ENCODE results near the gene GDF9.

The GDF9 gene

DNA sequence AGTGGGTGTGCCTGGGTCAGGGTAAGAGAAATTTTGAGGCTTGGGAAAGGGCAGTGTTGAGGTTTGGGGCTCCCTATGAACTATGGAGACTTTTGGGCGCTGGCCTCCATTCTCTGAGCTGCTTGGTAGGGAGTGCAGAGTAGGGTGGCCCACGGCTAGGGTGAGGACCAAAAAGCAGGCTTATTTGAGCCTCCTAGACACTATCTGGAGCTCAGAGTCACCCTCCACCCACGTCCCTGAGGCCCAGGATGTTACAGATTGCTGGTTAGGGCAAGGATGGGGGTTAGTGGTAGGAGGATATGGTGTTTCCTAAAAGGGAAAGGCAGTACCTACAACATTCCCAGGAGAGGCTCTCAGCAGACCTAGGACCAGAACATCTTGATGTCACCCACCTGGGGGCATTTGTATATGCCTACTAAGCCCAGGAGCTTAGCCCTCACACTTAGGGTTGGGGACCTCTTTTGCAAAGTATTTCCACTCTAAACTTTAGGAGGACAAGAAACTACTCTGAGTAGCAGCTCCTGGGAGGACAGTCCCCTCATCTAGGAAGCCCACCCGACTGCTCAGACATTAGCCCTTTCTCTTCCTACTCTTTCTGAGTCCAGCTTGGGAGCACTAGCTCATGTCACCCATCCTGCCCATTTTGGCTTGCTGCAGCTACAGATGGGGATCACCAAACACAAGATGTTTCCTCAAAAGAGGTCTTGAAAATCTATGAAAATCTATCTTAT lies 38.2 kb downstream of the GDF9 start:
- no peak overlapping the region for H3K4me3 ChIP-seq (ENCODE audit: control insufficient read depth, low read depth, low read length)
- TF ChIP-seq, protein P1, sequence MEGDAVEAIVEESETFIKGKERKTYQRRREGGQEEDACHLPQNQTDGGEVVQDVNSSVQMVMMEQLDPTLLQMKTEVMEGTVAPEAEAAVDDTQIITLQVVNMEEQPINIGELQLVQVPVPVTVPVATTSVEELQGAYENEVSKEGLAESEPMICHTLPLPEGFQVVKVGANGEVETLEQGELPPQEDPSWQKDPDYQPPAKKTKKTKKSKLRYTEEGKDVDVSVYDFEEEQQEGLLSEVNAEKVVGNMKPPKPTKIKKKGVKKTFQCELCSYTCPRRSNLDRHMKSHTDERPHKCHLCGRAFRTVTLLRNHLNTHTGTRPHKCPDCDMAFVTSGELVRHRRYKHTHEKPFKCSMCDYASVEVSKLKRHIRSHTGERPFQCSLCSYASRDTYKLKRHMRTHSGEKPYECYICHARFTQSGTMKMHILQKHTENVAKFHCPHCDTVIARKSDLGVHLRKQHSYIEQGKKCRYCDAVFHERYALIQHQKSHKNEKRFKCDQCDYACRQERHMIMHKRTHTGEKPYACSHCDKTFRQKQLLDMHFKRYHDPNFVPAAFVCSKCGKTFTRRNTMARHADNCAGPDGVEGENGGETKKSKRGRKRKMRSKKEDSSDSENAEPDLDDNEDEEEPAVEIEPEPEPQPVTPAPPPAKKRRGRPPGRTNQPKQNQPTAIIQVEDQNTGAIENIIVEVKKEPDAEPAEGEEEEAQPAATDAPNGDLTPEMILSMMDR (IDR thresholded peaks at IDR 0.05; ENCODE audit: control insufficient read depth, insufficient read depth, low read depth, low read length, missing control alignments) = no peak
- DNase-seq (ENCODE audit: low read depth) = no peak

DNA sequence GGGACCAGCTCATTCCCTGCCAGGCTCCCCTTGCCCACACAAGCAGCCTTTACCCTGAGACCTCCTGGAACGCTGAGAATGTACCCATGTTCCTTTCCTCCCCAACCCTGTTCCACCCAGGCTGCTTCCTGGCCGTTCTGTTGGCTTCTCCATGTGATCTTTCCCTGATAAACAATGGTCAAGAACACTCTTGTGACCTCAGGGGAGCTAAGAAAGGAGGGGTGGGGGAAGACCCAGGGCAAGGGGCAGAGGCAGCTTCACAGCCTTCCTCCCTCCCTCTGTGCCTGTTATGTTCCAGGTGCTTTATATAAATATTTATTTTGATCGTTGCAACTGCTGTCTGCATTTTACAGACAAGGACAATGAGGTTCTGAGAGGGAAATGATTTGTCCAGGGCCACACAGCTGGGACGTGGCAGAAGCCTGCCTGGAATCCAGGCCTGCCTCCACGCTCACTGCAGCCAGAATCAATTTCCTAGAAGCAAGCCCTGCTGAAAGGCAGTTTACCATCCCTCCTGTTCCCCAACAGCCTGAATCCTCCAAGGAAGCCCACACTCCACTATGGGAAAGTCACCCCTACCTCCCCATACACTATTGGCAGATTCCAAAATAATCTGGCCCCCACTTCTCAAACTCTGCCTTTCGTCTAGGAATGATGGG lies 39.7 kb downstream of the GDF9 start:
- DNase-seq (ENCODE audit: low read depth) = no peak
- TF ChIP-seq, protein P1 (IDR thresholded peaks at IDR 0.05; ENCODE audit: control insufficient read depth, insufficient read depth, low read depth, low read length, missing control alignments) = no peak
- no peak overlapping the region for H3K4me3 ChIP-seq (ENCODE audit: control insufficient read depth, low read depth, low read length)

DNA sequence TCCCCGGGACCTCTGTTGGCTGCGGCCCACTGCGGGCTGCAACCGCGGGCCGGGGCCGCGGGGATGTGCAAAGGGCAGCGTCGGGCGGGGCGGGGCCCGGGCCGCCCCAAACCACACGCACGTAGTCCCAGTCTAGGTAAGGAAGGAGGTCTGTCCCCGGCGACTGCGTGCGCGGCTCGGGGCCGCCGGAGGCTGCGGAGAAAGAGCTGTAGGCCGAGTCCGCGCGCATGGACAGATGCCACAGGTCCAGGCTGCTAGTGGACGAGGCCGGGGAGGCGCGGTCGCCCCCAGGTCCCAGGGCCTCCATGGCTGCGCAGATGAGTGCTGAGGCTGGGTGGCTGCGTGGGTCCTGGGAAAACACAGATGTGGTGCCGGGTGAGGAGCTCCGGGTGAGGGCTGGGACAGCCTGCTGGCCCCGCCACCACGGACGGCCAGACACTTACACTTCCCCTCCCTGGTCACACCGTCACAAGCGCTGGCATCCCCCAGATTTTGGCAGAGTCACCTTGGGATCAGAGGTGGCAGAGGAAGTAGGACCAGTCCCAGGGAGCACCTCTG lies 40.4 kb downstream of the GDF9 start:
- no peak for DNase-seq (ENCODE audit: low read depth)

DNA sequence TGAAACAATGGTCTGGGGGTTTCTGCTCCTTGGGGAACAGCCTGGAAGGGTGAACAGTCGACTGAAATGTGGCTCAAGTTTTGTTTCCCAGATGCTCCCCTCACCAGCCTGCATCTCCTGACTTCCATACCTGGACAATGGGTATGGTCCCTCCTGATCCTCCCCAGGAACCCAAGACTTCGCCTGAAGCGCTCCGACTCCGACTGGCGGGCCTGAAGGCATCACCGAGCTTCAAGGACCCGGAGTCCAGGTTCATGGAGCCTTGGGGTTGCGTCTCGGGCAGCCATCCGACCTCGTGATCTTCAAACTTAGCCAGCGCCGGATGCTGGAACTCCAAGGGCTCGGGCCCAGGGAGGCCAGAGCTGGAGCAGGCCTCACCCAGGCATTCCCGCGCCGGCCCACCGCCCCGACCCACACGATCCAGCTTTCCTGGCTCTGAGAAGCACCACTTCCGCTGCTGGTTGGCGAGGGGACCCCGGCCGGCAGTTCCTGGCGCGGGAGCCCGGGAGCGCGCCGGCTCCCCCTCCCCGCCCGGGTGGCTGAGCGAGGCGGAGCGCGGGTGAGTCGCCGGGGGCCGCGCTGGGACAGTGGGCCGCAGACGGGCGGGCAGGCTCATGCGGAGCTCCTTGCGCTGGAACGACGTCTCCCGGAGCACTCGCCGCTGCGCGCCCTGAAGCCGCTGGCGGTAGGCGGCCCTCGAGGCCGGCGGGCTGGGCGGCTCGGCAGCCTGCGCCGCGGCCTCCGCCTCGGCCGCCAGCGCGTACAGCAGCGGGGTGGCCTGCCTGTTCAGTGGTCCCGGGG lies 41.0 kb downstream of the GDF9 start:
- no peak overlapping the region for H3K4me3 ChIP-seq (ENCODE audit: control insufficient read depth, low read depth, low read length)
- TF ChIP-seq, protein P1 (IDR thresholded peaks at IDR 0.05; ENCODE audit: control insufficient read depth, insufficient read depth, low read depth, low read length, missing control alignments) = no peak
- DNase-seq (ENCODE audit: low read depth) = no peak

More for the DNA sequence above, 40.4 kb downstream of the GDF9 start:
- TF ChIP-seq, protein P1 (IDR thresholded peaks at IDR 0.05; ENCODE audit: control insufficient read depth, insufficient read depth, low read depth, low read length, missing control alignments) = no peak
- no peak overlapping the region for H3K4me3 ChIP-seq (ENCODE audit: control insufficient read depth, low read depth, low read length)

DNA sequence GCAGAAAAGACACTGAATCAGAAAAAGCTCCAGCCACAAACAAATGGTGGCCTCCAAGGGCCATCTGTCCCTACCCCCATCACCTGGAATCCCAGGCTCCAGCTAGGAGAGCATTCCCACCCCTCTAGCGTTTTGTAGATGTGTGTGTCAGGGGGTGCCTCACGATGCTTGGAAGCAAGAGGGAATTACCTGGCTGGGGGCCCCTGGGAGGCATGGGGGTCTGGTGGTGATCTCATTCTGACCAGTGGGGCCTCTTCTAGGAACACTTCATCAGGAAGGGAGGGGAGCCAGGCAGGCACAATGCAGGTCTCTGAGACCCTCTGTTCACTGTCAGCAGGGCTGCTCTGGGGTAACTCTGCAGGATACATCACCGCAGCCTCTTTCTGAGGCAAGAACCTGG lies 41.8 kb downstream of the GDF9 start:
- no peak overlapping the region for H3K4me3 ChIP-seq (ENCODE audit: control insufficient read depth, low read depth, low read length)
- TF ChIP-seq, protein P1 (IDR thresholded peaks at IDR 0.05; ENCODE audit: control insufficient read depth, insufficient read depth, low read depth, low read length, missing control alignments) = no peak
- no peak for DNase-seq (ENCODE audit: low read depth)

DNA sequence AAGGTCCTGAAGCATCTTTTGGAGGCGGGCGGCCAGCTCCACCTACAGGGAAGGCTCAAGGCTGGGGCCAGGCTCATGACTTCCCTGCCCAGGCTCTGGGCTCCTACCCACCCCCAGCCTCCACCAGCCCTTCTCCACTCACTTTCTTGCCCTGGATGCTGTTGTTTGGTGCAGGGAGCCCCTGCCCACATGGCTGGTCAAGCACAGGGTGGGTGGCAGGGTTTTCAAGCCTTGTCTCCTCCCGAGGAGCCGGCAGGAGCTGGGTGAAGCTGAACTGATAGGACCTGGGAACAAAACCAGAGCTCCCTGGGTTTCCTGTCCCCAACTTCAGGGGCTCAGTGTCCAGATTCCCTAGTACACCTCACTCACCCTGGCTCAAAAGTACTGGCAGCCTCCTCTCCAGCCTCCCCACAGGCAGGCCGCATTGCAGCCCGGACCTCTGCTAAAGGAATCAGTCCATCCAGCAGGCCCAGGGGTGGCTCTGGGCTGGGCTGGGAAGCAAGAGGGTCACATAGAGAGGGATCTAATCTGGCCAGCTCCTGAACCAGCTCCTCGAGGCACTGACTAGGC lies 42.7 kb downstream of the GDF9 start:
- DNase-seq (ENCODE audit: low read depth) = no peak
- no peak overlapping the region for H3K4me3 ChIP-seq (ENCODE audit: control insufficient read depth, low read depth, low read length)
- TF ChIP-seq, protein P1 (IDR thresholded peaks at IDR 0.05; ENCODE audit: control insufficient read depth, insufficient read depth, low read depth, low read length, missing control alignments) = no peak

Measured in AG09309 (cell line).